Right ventricle myocardium inferior (tissue), 1 donor: ENCODE measurements around the gene ABLIM2. TPM values are rescaled to one million over a fixed set of nuclear protein-coding genes. Genes with fewer than 3 reads are reported as not detected.

ENCODE experiments used
- ATAC-seq: fragments of 200-7000 bp; cut with Tn5 transposase; one replicate; pipeline ENCODE4 v1.9.1; 2020; ENCODE audit warnings: mild to moderate bottlenecking, moderate library complexity
- DNase-seq: peaks from one replicate; pipeline ENCODE4 v3.0.0; 2021; ENCODE audit errors: missing footprints
- intact Hi-C: fragments of 100-400 bp; cut with DNase I; formaldehyde crosslinking; loops from one replicate; pipeline ENCODE4 v1.11.0; 2022
- total RNA-seq: library from RNA; stranded (reverse); fragmentation: NEBNext Ultra II Directional; extraction: Animal tissue kit (Norgen Biotek cat#: 25700); gene quantifications from one replicate; pipeline ENCODE4 v1.2.1, GENCODE V29; 2021
- donor health status: DM: no; HTN: yes; CAD: no; lungs with severe emphysema.

ABLIM2 gene
- total RNA-seq, 1 donor from 2014 or later: 24.9 TPM

DNA sequence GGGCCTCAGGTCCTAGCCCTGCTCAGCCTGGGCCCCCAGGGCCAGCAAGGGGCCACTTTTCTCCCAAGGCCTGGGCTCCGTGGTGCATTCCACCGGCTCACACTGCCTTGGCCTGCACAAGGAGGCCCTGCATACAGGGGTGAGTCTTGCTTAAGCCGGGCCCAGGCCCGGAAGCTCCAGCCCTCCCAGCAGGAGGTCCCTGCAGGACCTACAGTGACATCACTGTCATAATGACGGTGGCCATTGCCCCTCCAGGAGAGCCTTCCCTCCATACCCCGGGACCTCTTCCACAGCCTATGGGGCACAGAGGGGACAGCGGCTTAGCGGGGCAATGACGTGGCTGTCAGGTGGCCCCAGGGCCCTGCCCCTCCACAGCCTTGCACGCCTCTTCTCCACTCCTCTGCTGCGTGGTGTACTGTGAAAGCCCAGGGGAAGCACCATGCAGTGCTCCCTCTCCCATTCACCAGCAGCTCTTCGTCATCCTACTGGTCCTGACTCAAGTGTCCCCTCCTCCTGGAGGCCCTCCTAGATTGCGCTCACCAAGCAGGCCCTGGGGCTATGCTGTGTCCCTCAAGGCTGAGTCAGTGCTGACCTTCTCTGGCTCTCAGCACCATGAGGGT, 186.6 kb downstream of the ABLIM2 start:
- intact Hi-C loops: no loop called here
- no peak for ATAC-seq
- peak; percentile 47 for DNase-seq

GRCh38 chr4:7971159-7971631, 187.4 kb downstream of the ABLIM2 start:
- peak; percentile 59 for DNase-seq
- intact Hi-C loops: no loop called here
- ATAC-seq: no peak

- intact Hi-C loops: no loop called here
- DNase-seq (peak; percentile 62), ATAC-seq (no peak)
Observed at GRCh38 chr4:7970361-7970946, 188.2 kb downstream of the ABLIM2 start.

- intact Hi-C loops: no loop called here
- ATAC-seq (no peak), DNase-seq (no peak)
Observed at GRCh38 chr4:7968262-7968896, 190.2 kb downstream of the ABLIM2 start.

DNA sequence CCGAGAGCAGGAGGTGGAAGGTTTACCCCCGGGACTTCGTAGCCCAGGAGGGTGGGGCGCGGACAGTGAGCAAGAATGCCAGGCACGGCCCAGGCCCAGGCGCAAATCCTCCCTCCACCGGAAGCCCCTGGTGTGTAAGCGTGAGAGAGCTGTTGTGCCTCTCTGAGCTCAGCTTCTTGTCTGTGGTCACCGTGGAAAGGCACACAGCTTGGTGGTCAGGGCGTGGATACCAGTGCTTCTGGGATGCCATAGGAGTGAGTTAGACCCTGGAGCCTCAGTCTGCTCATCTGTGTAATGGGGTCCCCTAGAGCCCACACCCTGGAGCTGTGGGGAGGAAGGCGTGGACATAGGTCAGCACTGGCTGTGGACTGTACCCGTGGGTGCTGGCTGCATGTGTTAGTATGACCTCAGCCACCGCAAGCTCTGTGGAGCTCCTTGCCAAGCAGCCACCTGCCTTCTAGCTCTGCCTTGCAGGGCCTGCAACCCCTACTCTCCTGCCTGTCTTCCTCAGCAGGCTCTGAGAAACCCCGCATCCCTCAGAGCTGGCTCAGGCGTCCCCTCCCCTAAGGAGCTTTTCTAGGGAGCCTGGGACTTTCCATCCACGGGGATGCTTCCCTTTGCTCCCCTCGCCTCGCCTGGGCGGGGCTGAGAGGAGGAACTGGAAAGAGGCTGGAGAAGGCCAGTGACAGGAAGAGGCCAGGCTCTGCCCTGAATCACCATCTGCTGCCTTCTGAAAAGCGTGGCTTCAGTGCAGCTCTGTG, 190.9 kb downstream of the ABLIM2 start:
- DNase-seq (peak; percentile 72), ATAC-seq (peak; percentile 26)
- intact Hi-C loops: no loop called here

- intact Hi-C loops: no loop called here
- DNase-seq: peak; percentile 34
- no peak for ATAC-seq
Observed at GRCh38 chr4:7967063-7967440, 191.6 kb downstream of the ABLIM2 start.

DNA sequence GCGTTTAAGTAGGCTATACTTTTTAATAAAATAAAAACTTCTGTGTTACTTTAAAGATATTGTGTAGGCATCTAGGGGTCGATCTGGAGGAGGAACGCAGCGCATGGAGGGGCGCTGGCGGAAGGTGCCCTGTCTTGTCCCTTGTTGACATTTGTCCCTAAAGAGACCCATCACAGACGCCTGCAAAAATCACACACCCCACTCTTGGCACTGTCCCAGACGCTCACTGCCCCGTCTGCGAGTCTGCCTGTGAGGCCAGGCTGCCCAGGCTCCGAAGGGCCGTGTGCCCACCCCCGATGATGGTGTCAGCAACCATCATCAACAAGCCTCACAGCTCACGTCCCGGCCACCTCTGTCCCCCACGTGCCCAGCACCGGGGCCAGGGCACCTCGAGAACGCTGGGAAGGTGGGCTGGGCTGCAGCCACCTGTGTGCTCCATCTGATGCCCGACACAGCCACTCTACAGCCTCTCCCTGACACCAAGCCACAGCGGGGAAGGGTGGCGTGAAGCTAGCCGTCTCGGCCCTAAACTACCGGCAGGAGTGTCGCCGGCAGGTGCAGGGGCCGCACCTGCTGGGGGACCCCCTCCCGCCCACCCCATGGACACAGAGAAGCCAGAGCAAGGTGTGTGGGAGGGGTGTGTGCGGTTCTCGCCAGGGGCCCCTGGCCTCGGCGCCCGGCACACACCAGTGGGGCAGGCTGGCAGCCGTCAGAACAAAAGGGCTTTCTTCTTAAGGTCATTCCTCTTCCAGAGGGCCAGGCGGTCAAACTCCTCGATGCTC, 192.1 kb downstream of the ABLIM2 start:
- ATAC-seq (no peak), DNase-seq (peak; percentile 61)
- intact Hi-C loops: no loop called here

- intact Hi-C loops: no loop called here
- DNase-seq (peak; percentile 74), ATAC-seq (peak; percentile 47)
Observed at GRCh38 chr4:7964890-7965662, 193.5 kb downstream of the ABLIM2 start.

- peak; percentile 22 for DNase-seq
- intact Hi-C loops: no loop called here
- no peak for ATAC-seq
Observed at GRCh38 chr4:7964459-7964858, 194.2 kb downstream of the ABLIM2 start.

DNA sequence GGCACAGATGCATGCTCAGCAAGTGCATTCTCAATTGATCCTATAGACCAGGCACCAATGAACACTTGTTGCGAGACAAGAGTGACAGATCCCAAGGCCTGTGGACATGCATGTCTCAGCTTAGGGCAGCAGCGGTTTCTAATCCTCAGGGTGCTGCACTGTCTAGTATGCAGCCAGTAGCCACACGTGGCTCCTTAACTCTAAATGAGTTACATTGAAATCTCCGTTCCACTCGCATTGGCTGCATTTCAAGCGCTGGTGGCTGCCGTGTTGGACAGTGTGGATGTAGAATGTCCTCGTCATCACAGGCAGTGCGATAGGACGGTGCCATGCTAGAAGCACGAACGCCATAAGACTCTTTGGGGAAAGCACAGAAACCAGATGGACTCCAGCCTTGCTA, 194.9 kb downstream of the ABLIM2 start:
- peak; percentile 14 for DNase-seq
- intact Hi-C loops: no loop called here
- ATAC-seq: no peak

DNA sequence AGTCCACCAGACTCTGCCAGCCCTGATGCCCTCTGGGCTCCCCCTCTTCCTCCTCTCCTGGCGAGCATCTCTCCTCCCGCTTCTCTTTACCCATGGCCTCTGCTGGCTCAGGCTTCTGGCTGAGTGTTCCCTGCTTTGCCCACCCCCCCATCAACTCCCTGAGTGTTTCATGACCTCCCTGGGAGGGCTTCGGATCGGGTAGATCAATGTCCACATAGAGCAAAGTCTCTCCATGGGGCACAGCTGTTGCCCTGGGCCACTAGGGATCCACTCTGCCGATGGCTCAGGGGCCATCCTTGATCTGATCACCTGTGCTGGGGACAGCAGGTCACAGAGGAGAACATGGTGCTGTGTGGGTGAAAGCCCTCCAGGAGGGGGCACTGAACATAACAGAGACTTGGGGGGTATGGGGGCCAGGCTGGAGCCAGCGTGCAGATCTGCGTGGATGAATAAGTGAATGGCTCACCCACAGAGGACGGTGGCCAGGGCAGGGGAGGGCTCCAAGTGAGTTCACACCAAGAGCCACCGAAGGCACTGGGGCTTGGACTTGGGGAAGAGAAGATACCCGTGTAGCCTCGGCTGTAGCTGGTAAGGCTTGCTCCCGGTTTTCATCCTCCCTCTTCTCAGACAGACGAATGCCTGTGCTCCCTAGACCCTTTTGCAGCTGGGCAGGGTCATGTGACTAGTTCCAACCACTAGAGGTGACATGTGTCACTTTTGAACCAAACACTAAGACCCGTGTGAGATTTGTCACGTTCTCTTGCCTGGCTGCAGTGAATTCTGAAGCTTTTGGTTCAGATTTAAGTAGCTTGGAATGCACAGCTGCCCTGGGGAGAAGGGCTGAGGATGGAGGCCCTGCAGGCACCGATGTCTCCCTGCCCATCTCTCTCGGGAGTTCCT, 195.8 kb downstream of the ABLIM2 start:
- intact Hi-C loops: no loop called here
- no peak for ATAC-seq
- DNase-seq: peak; percentile 56

GRCh38 chr4:7960790-7961655, 197.6 kb downstream of the ABLIM2 start:
- ATAC-seq (no peak), DNase-seq (peak; percentile 53)
- intact Hi-C loops: no loop called here

DNA sequence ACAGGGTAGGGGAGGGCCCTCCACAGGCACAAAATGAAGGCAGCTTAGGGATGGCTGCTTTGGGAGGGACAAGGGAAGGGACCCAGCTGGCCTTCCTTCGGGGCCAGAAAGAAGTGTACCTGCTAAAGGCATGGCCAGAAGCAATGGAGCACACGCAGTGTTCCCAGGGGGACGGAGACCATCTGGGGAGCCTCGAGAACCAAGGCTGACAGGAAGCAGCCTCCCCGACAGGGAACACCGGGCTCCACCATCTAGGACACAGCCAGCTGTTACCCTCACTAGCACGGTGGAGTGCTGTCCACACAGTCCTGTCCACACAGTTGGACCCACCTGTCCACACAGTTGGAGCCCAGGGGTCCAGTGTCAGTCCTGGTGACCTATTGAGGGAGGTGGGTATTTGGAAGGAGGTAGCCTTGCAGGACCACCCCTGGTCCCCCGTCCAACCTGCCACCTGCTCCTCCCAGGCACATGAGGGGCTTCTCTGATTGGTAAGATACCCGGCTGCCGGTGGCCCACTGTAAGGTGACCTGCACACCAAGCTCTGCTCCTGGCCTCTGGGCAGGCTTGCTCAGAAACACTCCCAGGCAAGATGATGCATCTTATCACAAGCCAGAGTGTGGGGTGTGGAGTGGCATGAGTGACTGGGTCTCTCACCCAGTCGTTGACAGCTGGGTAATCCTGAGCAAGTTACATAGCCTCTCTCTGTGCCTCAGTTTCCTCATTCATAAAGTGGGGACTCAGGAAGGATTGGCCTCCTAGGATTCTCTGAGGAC, 198.4 kb downstream of the ABLIM2 start:
- no peak for ATAC-seq
- intact Hi-C loops: no loop called here
- no peak for DNase-seq

GRCh38 chr4:7959078-7959477, 199.5 kb downstream of the ABLIM2 start:
- no peak for ATAC-seq
- intact Hi-C loops: no loop called here
- no peak for DNase-seq

DNA sequence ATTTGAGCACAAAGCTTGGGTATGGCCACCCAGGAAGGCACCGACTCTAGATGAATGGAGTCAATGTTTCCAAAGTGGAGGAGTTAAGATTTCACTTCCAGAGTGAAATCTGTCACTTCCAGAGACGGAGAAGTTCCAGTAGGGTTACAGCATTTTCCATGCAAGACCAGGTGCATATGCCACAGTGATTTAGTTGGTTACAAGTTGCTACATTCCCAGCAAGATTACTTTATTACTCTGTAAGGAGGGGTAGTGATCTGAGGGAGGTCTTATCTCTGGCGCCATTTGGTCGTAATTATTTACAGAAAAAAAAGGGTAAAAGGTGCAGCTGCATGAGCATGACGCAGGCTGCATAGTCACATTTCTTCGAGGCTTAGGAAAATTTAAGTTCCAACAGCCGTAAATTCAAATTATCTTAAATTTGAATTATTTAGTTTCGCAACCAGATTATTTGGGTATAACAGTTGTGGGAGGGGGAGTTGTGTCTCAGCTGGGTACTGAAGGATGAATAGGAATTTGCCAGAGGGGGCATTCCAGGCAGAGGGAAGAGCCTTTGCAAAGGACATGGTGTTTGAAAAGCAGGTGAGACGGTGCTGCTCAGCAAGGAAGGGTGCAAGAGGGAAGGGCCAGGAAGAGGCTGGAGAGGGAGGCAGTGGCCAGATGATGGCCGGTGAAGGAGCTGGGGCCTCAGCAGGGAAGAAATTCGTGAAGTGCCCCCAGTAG, 201.5 kb downstream of the ABLIM2 start:
- DNase-seq: no peak
- ATAC-seq: no peak
- intact Hi-C loops: no loop called here
